ENCODE measurements around the gene WDR13.
"Not testable (repeated sequence)": the region's sequence is repeated elsewhere in the genome, so short reads cannot be mapped to it uniquely, and the experiment has no call there.

Gene WDR13

GRCh38 chrX:48597353-48598264 lies at the start of gene WDR13:
TSS of gene WDR13 (plus strand) at chrX:48597492. CDS start at chrX:48597997, 505 bp downstream.
- peak; percentile 80 for DNase-seq

GRCh38 chrX:48548871-48549270 lies 48.4 kb upstream of the WDR13 start:
- no peak for DNase-seq

GRCh38 chrX:48555731-48556325 lies 41.5 kb upstream of the WDR13 start:
- not testable (repeated sequence) for DNase-seq

- DNase-seq, result no peak
Observed at GRCh38 chrX:48558271-48558670, 39.0 kb upstream of the WDR13 start.

- DNase-seq, result no peak
Observed at GRCh38 chrX:48559636-48560035, 37.7 kb upstream of the WDR13 start.

GRCh38 chrX:48560056-48560455 lies 37.2 kb upstream of the WDR13 start:
- DNase-seq, result no peak

GRCh38 chrX:48560681-48561080 lies 36.6 kb upstream of the WDR13 start:
- DNase-seq, result no peak

- no peak for DNase-seq
Observed at GRCh38 chrX:48569958-48570357, 27.3 kb upstream of the WDR13 start.

GRCh38 chrX:48573690-48574269 lies 23.5 kb upstream of the WDR13 start:
- peak; percentile 65 for DNase-seq

- DNase-seq, result peak; percentile 75
Observed at GRCh38 chrX:48574270-48575266, 22.7 kb upstream of the WDR13 start, which contains the start of gene RBM3. TSS of gene RBM3 (plus strand) at chrX:48574484. CDS start at chrX:48575181, 697 bp downstream.

- DNase-seq, result no peak
Observed at GRCh38 chrX:48575642-48576041, 21.6 kb upstream of the WDR13 start.

GRCh38 chrX:48576108-48576507 lies 21.2 kb upstream of the WDR13 start:
- DNase-seq, result no peak

GRCh38 chrX:48578661-48579128 lies 18.6 kb upstream of the WDR13 start:
- DNase-seq, result no peak

GRCh38 chrX:48579259-48579658 lies 18.0 kb upstream of the WDR13 start:
- no peak for DNase-seq

GRCh38 chrX:48580662-48581061 lies 16.6 kb upstream of the WDR13 start:
- DNase-seq, result no peak

- no peak for DNase-seq
Observed at GRCh38 chrX:48584698-48585097, 12.6 kb upstream of the WDR13 start.

- no peak for DNase-seq
Observed at GRCh38 chrX:48589482-48590162, 7.7 kb upstream of the WDR13 start.

- DNase-seq, result no peak
Observed at GRCh38 chrX:48590203-48591103, 6.8 kb upstream of the WDR13 start.

GRCh38 chrX:48591255-48591791 lies 6.0 kb upstream of the WDR13 start:
- no peak for DNase-seq

GRCh38 chrX:48592971-48593370 lies 4.3 kb upstream of the WDR13 start:
- DNase-seq, result no peak

Data from NCI-H2081 treated with DMSO at 0.1 percent for 48 hours (cell line).